Measurements from ENCODE around the gene SH2D2A. TPM values are rescaled to one million over a fixed set of nuclear protein-coding genes. Genes with fewer than 3 reads are reported as not detected.

Gene SH2D2A
- total RNA-seq, 1 donor from 2014 or later, result 4.9 TPM

- DNase-seq (ENCODE audit: extremely low spot score in 2 of 2), result no peak
- intact Hi-C loops (cut with DNase I), result no loop called here
- Histone ChIP-seq H3K9me3 (no peaks in the 10 kb centered on the region), H3K4me3 (no peak overlapping the region), H3K4me1 (peaks cover 26% of the 10 kb centered on the region), H3K27ac (no peak overlapping the region), H3K36me3 (peaks cover 0 to 23% of the 10 kb centered on the region in 2 donors), H3K27me3 (no peaks in the 10 kb centered on the region)
- TF ChIP-seq CTCF (IDR thresholded peaks at IDR 0.05) (no peak), POLR2A (IDR thresholded peaks at IDR 0.05) (no peak), POLR2AphosphoS5 (IDR thresholded peaks at IDR 0.05; ENCODE audit: insufficient read depth in 1 of 2, low read depth in 1 of 2) (no peak)
Observed at GRCh38 chr1:156781585-156782186, 35.0 kb downstream of the SH2D2A start.

- no peak for DNase-seq (ENCODE audit: extremely low spot score in 2 of 2)
- Histone ChIP-seq H3K27me3 (no peaks in the 10 kb centered on the region), H3K9me3 (no peaks in the 10 kb centered on the region), H3K36me3 (peaks cover 0 to 3% of the 10 kb centered on the region in 2 donors), H3K27ac (no peak overlapping the region), H3K4me1 (peaks cover 57% of the 10 kb centered on the region), H3K4me3 (no peak overlapping the region)
- no peak for TF ChIP-seq POLR2A (IDR thresholded peaks at IDR 0.05)
- no peak for TF ChIP-seq CTCF (IDR thresholded peaks at IDR 0.05)
- TF ChIP-seq POLR2AphosphoS5 (IDR thresholded peaks at IDR 0.05; ENCODE audit: insufficient read depth in 1 of 2, low read depth in 1 of 2), result no peak
- intact Hi-C loops (cut with DNase I), result no loop called here
Observed at GRCh38 chr1:156777573-156777972, 39.1 kb downstream of the SH2D2A start.

GRCh38 chr1:156776942-156777341, 39.7 kb downstream of the SH2D2A start:
- H3K4me1 ChIP-seq, result peaks cover 59% of the 10 kb centered on the region

GRCh38 chr1:156775799-156776198, 40.8 kb downstream of the SH2D2A start:
- intact Hi-C loops (cut with DNase I), result no loop called here
- Histone ChIP-seq H3K9me3 (no peaks in the 10 kb centered on the region), H3K4me3 (no peak overlapping the region), H3K27me3 (no peaks in the 10 kb centered on the region), H3K36me3 (peaks cover 0 to 5% of the 10 kb centered on the region in 2 donors), H3K27ac (no peak overlapping the region), H3K4me1 (peaks cover 59% of the 10 kb centered on the region)
- no peak for TF ChIP-seq CTCF (IDR thresholded peaks at IDR 0.05)
- DNase-seq (ENCODE audit: extremely low spot score in 2 of 2), result no peak

More at GRCh38 chr1:156776942-156777341, 39.7 kb downstream of the SH2D2A start:
- H3K27me3 ChIP-seq, result no peaks in the 10 kb centered on the region
- no peak overlapping the region for H3K4me3 ChIP-seq
- H3K9me3 ChIP-seq, result no peaks in the 10 kb centered on the region
- H3K27ac ChIP-seq, result no peak overlapping the region
- intact Hi-C loops (cut with DNase I), result no loop called here
- H3K36me3 ChIP-seq, result no peaks in the 10 kb centered on the region
- TF ChIP-seq POLR2AphosphoS5 (IDR thresholded peaks at IDR 0.05; ENCODE audit: insufficient read depth in 1 of 2, low read depth in 1 of 2), result no peak
- no peak for TF ChIP-seq POLR2A (IDR thresholded peaks at IDR 0.05)
- no peak for TF ChIP-seq CTCF (IDR thresholded peaks at IDR 0.05)
- no peak for DNase-seq (ENCODE audit: extremely low spot score in 2 of 2)

GRCh38 chr1:156773607-156774006, 43.0 kb downstream of the SH2D2A start:
- H3K36me3 ChIP-seq, result peaks cover 0 to 9% of the 10 kb centered on the region in 2 donors
- intact Hi-C loops (cut with DNase I), result no loop called here
- peaks cover 80% of the 10 kb centered on the region for H3K4me1 ChIP-seq
- no peak for DNase-seq (ENCODE audit: extremely low spot score in 2 of 2)
- no peaks in the 10 kb centered on the region for H3K27me3 ChIP-seq
- H3K27ac ChIP-seq, result no peak overlapping the region
- H3K9me3 ChIP-seq, result no peaks in the 10 kb centered on the region
- no peak for TF ChIP-seq CTCF (IDR thresholded peaks at IDR 0.05)
- TF ChIP-seq POLR2A (IDR thresholded peaks at IDR 0.05), result no peak
- no peak for TF ChIP-seq POLR2AphosphoS5 (IDR thresholded peaks at IDR 0.05; ENCODE audit: insufficient read depth in 1 of 2, low read depth in 1 of 2)
- no peak overlapping the region for H3K4me3 ChIP-seq
